HAP-1 (cell line): Measurements from ENCODE around the gene HS3ST3B1.

Experiments
- DNase-seq, 2 experiments: peaks; one replicate each; pipeline ENCODE4 v3.0.0-alpha.2; 2016 to 2020; ENCODE audit warnings: low spot score in 2 of 2
- H3K27me3 ChIP-seq: fragments of 250-450 bp; sonication (Bioruptor Pico); 2 replicates; pipeline ENCODE4 v1.5.1; 2020; ENCODE audit warnings: low read depth, mild to moderate bottlenecking, moderate library complexity
- H3K36me3 ChIP-seq: fragments of 250-450 bp; sonication (Bioruptor Pico); replicated peaks from 2 replicates; pipeline ENCODE4 v1.5.1; 2020; ENCODE audit warnings: mild to moderate bottlenecking
- H3K4me1 ChIP-seq: fragments of 250-450 bp; sonication (Bioruptor Pico); 2 replicates; pipeline ENCODE4 v1.5.1; 2020; ENCODE audit warnings: mild to moderate bottlenecking
- H3K4me3 ChIP-seq: fragments of 250-450 bp; sonication (Bioruptor Pico); 2 replicates; pipeline ENCODE4 v1.5.1; 2020; ENCODE audit warnings: mild to moderate bottlenecking, moderate library complexity
- H3K9me3 ChIP-seq: fragments of 250-450 bp; sonication (Bioruptor Pico); 2 replicates; pipeline ENCODE4 v1.5.1; 2020; ENCODE audit warnings: mild to moderate bottlenecking, moderate library complexity
- in situ Hi-C: fragments of 300-500 bp; cut with MboI; formaldehyde crosslinking; loops from 3 replicates; pipeline ENCODE4 v1.14.3; 2020; ENCODE audit warnings: low sequenced_read_pairs, inconsistent platforms, mixed read lengths

Gene HS3ST3B1

GRCh38 chr17:14320734-14321475 is 20.0 kb downstream of the HS3ST3B1 start:
- H3K27me3 ChIP-seq, result no peaks in the 10 kb centered on the region
- no peaks in the 10 kb centered on the region for H3K36me3 ChIP-seq
- H3K9me3 ChIP-seq, result no peaks in the 10 kb centered on the region
- H3K4me3 ChIP-seq, result no peak overlapping the region
- no peak for DNase-seq
- H3K4me1 ChIP-seq, result no peaks in the 10 kb centered on the region
- in situ Hi-C loops, result loop anchor here (25.0 kb wide), 3 partner anchors 91 to 984 kb away; no protein-coding TSS in a partner anchor

DNA sequence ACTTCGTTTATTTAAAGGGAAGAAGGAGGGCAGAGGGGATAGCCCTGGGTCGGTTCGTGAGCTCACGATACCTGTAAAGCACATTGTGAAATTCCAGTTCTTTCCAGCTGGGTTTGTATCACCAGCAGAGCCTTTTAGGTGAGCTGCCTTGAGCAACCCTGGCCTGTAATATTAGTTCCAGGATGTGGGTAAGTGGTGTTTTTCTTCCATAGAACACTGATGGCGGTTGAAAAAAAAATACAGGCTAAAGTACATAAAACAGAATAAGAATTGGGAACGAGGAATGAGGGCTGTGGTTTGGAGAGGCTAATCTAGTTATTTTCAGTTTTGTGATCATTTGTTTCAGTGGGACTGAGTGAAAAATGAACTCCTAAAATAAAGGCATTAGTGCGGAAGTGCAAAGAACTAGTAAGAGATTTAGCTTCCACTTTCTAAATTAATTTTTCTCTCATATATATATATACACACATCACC is 20.6 kb downstream of the HS3ST3B1 start:
- DNase-seq, result no peak
- H3K4me1 ChIP-seq, result no peaks in the 10 kb centered on the region
- H3K36me3 ChIP-seq, result no peaks in the 10 kb centered on the region
- H3K4me3 ChIP-seq, result no peak overlapping the region
- in situ Hi-C loops, result loop anchor here (25.0 kb wide), 3 partner anchors 91 to 984 kb away; no protein-coding TSS in a partner anchor
- H3K9me3 ChIP-seq, result no peaks in the 10 kb centered on the region
- no peaks in the 10 kb centered on the region for H3K27me3 ChIP-seq

GRCh38 chr17:14321980-14322776 is 21.3 kb downstream of the HS3ST3B1 start:
- Histone ChIP-seq H3K4me1 (no peaks in the 10 kb centered on the region), H3K9me3 (no peaks in the 10 kb centered on the region), H3K4me3 (no peak overlapping the region), H3K36me3 (no peaks in the 10 kb centered on the region), H3K27me3 (no peaks in the 10 kb centered on the region)
- in situ Hi-C loops, result loop anchor here (25.0 kb wide), 3 partner anchors 90 to 985 kb away; no protein-coding TSS in a partner anchor
- DNase-seq, result no peak

- DNase-seq, result no peak
- in situ Hi-C loops, result loop anchor here (25.0 kb wide), 3 partner anchors 89 to 986 kb away; no protein-coding TSS in a partner anchor
- no peaks in the 10 kb centered on the region for H3K4me1 ChIP-seq
- H3K9me3 ChIP-seq, result no peaks in the 10 kb centered on the region
- no peak overlapping the region for H3K4me3 ChIP-seq
- H3K36me3 ChIP-seq, result no peaks in the 10 kb centered on the region
- H3K27me3 ChIP-seq, result no peaks in the 10 kb centered on the region
Observed at GRCh38 chr17:14323522-14323981, 22.7 kb downstream of the HS3ST3B1 start.

DNA sequence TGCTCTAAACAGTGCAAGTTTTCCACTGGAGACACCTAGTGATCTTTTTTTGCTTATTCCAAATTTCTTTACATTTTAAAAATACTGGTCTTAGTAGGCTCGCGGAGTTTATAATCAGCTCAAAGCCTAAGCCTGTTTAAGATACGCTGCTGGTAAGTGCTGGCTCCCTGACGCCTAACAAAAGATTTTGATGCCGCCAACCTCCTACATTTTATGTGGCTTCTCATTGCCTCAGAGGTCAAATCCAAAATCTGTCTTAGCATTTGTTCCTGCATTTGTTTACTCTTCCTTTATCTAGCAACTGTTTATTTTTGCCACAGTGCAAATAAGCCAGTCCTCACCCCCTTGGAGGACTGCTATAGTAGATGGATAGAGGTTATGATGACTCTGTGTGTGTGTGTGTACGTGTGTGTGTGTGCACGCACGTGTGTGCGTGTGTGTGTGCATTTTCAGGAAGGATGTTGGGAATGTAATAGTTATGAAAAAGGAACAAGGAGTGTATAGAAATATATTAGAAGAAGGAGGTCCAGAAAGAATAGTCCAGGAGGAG is 24.8 kb downstream of the HS3ST3B1 start:
- Histone ChIP-seq H3K4me1 (no peaks in the 10 kb centered on the region), H3K9me3 (no peaks in the 10 kb centered on the region), H3K27me3 (no peaks in the 10 kb centered on the region), H3K36me3 (no peaks in the 10 kb centered on the region), H3K4me3 (no peak overlapping the region)
- in situ Hi-C loops, result no loop called here
- DNase-seq, result no peak

- Histone ChIP-seq H3K4me3 (no peak overlapping the region), H3K27me3 (no peaks in the 10 kb centered on the region), H3K9me3 (no peaks in the 10 kb centered on the region), H3K36me3 (no peaks in the 10 kb centered on the region), H3K4me1 (no peaks in the 10 kb centered on the region)
- DNase-seq, result no peak
- in situ Hi-C loops, result no loop called here
Observed at GRCh38 chr17:14329900-14330491, 29.1 kb downstream of the HS3ST3B1 start.

- no peak overlapping the region for H3K4me3 ChIP-seq
- in situ Hi-C loops, result no loop called here
Observed at GRCh38 chr17:14330492-14330962, 29.6 kb downstream of the HS3ST3B1 start.

GRCh38 chr17:14331225-14331981 is 30.5 kb downstream of the HS3ST3B1 start:
- Histone ChIP-seq H3K4me3 (no peak overlapping the region), H3K27me3 (no peaks in the 10 kb centered on the region), H3K36me3 (no peaks in the 10 kb centered on the region), H3K9me3 (no peaks in the 10 kb centered on the region), H3K4me1 (no peaks in the 10 kb centered on the region)
- DNase-seq, result no peak
- in situ Hi-C loops, result no loop called here

More at GRCh38 chr17:14330492-14330962, 29.6 kb downstream of the HS3ST3B1 start:
- H3K36me3 ChIP-seq, result no peaks in the 10 kb centered on the region
- DNase-seq, result no peak
- H3K4me1 ChIP-seq, result no peaks in the 10 kb centered on the region
- no peaks in the 10 kb centered on the region for H3K27me3 ChIP-seq
- no peaks in the 10 kb centered on the region for H3K9me3 ChIP-seq

- no peak for DNase-seq
- no peaks in the 10 kb centered on the region; the same call in 1 of the 2 replicates for H3K9me3 ChIP-seq
- H3K36me3 ChIP-seq, result no peaks in the 10 kb centered on the region
- in situ Hi-C loops, result no loop called here
- no peaks in the 10 kb centered on the region for H3K4me1 ChIP-seq
- H3K27me3 ChIP-seq, result no peaks in the 10 kb centered on the region
- H3K4me3 ChIP-seq, result no peak overlapping the region
Observed at GRCh38 chr17:14331982-14332298, 31.1 kb downstream of the HS3ST3B1 start.

DNA sequence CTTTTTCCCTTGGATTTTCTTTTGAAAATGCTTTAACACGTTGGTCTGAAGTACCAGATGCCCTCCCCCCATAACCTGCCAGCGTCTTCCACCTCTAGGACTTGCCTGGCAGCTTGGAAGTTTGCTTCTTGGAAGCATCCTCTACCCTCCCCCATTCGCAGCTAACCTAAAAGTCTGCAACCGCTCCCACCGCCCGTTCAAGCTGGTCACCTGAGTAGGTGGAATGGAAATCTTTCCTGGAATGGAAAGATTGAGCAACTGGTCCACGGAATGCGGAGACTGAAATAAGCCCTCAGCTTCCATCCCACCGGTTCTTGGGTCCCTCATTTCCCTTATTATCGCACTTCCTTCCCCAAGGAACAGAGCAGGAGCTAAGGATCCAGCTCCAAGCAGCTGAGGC is 31.4 kb downstream of the HS3ST3B1 start:
- Histone ChIP-seq H3K4me3 (no peak overlapping the region), H3K4me1 (no peaks in the 10 kb centered on the region), H3K36me3 (no peaks in the 10 kb centered on the region), H3K27me3 (no peaks in the 10 kb centered on the region), H3K9me3 (no peaks in the 10 kb centered on the region; the same call in 1 of the 2 replicates)
- no peak for DNase-seq
- in situ Hi-C loops, result no loop called here

DNA sequence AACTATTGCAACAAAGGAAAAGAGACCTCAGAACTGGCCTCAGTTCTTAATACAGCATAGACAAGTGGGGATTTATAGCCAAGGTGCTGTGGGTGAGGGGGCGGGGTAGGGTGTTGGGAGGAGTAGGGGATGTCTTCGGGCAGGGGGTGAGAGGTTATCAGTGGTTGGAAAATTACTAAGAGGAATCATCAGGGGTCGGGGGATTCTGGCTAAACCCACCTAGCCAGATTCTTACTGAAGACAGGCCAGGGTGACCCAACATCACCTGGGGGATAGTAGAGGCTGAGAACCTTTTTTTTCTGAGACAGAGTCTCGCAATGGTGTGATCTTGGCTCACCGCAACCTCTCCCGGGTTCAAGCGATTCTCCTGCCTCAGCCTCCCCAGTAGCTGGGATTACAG is 32.6 kb downstream of the HS3ST3B1 start:
- no peaks in the 10 kb centered on the region for H3K4me1 ChIP-seq
- no peak overlapping the region for H3K4me3 ChIP-seq
- H3K36me3 ChIP-seq, result no peaks in the 10 kb centered on the region
- DNase-seq, result no peak
- no peaks in the 10 kb centered on the region; the same call in 1 of the 2 replicates for H3K9me3 ChIP-seq
- in situ Hi-C loops, result no loop called here
- no peaks in the 10 kb centered on the region for H3K27me3 ChIP-seq

- H3K4me3 ChIP-seq, result no peak overlapping the region
- no peak for DNase-seq
- in situ Hi-C loops, result no loop called here
- no peaks in the 10 kb centered on the region for H3K27me3 ChIP-seq
- H3K4me1 ChIP-seq, result no peaks in the 10 kb centered on the region
- H3K36me3 ChIP-seq, result no peaks in the 10 kb centered on the region
- H3K9me3 ChIP-seq, result no peaks in the 10 kb centered on the region; the same call in 1 of the 2 replicates
Observed at GRCh38 chr17:14334276-14334840, 33.5 kb downstream of the HS3ST3B1 start.
